ENCODE data around the gene VARS1.
"Not testable (repeated sequence)": the region's sequence is repeated elsewhere in the genome, so short reads cannot be mapped to it uniquely, and the experiment has no call there.

VARS1 gene

GRCh38 chr6:31831350-31832215 is 36.0 kb upstream of the VARS1 start:
- Histone ChIP-seq H3K36me3 (ENCODE audit: control insufficient read depth in 1 of 2, insufficient read depth in 2 of 2, low read length in 2 of 2) (no peaks in the 10 kb centered on the region), H3K27me3 (ENCODE audit: low read depth, low read length) (no peaks in the 10 kb centered on the region), H3K9me3 (ENCODE audit: control insufficient read depth in 1 of 2, low read length in 2 of 2) (no peaks in the 10 kb centered on the region), H3K4me3 (ENCODE audit: low read depth in 1 of 2, low read length in 2 of 2) (peak overlapping the region; percentile 83 to 85), H3K4me1 (ENCODE audit: control insufficient read depth in 1 of 2, insufficient read depth in 2 of 2, low read length in 2 of 2) (peaks cover 4 to 24% of the 10 kb centered on the region in 2 donors), H3K27ac (ENCODE audit: low read length) (peak overlapping the region; percentile 21)

- H3K9me3 ChIP-seq (ENCODE audit: control insufficient read depth in 1 of 2, low read length in 2 of 2) = no peaks in the 10 kb centered on the region
- peak overlapping the region; percentile 83 to 85 for H3K4me3 ChIP-seq (ENCODE audit: low read depth in 1 of 2, low read length in 2 of 2)
- peak overlapping the region; percentile 88 for H3K27ac ChIP-seq (ENCODE audit: low read length)
- H3K36me3 ChIP-seq (ENCODE audit: control insufficient read depth in 1 of 2, insufficient read depth in 2 of 2, low read length in 2 of 2) = no peaks in the 10 kb centered on the region
- H3K4me1 ChIP-seq (ENCODE audit: control insufficient read depth in 1 of 2, insufficient read depth in 2 of 2, low read length in 2 of 2) = peaks cover 0 to 18% of the 10 kb centered on the region in 2 donors
- no peaks in the 10 kb centered on the region for H3K27me3 ChIP-seq (ENCODE audit: low read depth, low read length)
Observed at GRCh38 chr6:31830886-31831335, 35.4 kb upstream of the VARS1 start.

GRCh38 chr6:31829633-31830283 is 34.2 kb upstream of the VARS1 start:
- Histone ChIP-seq H3K4me1 (ENCODE audit: control insufficient read depth in 1 of 2, insufficient read depth in 2 of 2, low read length in 2 of 2) (peaks cover 0 to 16% of the 10 kb centered on the region in 2 donors), H3K36me3 (ENCODE audit: control insufficient read depth in 1 of 2, insufficient read depth in 2 of 2, low read length in 2 of 2) (no peaks in the 10 kb centered on the region), H3K27ac (ENCODE audit: low read length) (peak overlapping the region; percentile 88), H3K9me3 (ENCODE audit: control insufficient read depth in 1 of 2, low read length in 2 of 2) (no peaks in the 10 kb centered on the region), H3K4me3 (ENCODE audit: low read depth in 1 of 2, low read length in 2 of 2) (peak overlapping the region; percentile 83 to 85), H3K27me3 (ENCODE audit: low read depth, low read length) (no peaks in the 10 kb centered on the region)

- H3K36me3 ChIP-seq (ENCODE audit: control insufficient read depth in 1 of 2, insufficient read depth in 2 of 2, low read length in 2 of 2) = peaks cover 0 to 2% of the 10 kb centered on the region in 2 donors
- peak within 1 kb of the TSS; percentile 94 for H3K27ac ChIP-seq (ENCODE audit: low read length)
- peaks cover 4 to 21% of the 10 kb centered on the region in 2 donors for H3K4me1 ChIP-seq (ENCODE audit: control insufficient read depth in 1 of 2, insufficient read depth in 2 of 2, low read length in 2 of 2)
- no peaks in the 10 kb centered on the region for H3K27me3 ChIP-seq (ENCODE audit: low read depth, low read length)
- peak within 1 kb of the TSS; percentile 43 to 74 for H3K4me3 ChIP-seq (ENCODE audit: low read depth in 1 of 2, low read length in 2 of 2)
- no peaks in the 10 kb centered on the region for H3K9me3 ChIP-seq (ENCODE audit: control insufficient read depth in 1 of 2, low read length in 2 of 2)
Observed at GRCh38 chr6:31827286-31828079, 31.9 kb upstream of the VARS1 start, which contains the start of gene HSPA1B. Gene HSPA1B (plus strand): TSS chr6:31827738. CDS start chr6:31827951, 213 bp downstream.

GRCh38 chr6:31826793-31827285 is 31.3 kb upstream of the VARS1 start:
- Histone ChIP-seq H3K9me3 (ENCODE audit: control insufficient read depth in 1 of 2, low read length in 2 of 2) (no peaks in the 10 kb centered on the region), H3K4me1 (ENCODE audit: control insufficient read depth in 1 of 2, insufficient read depth in 2 of 2, low read length in 2 of 2) (peaks cover 4 to 18% of the 10 kb centered on the region in 2 donors), H3K27me3 (ENCODE audit: low read depth, low read length) (no peaks in the 10 kb centered on the region), H3K4me3 (ENCODE audit: low read depth in 1 of 2, low read length in 2 of 2) (peak overlapping the region; percentile 43 to 74), H3K27ac (ENCODE audit: low read length) (peak overlapping the region; percentile 94), H3K36me3 (ENCODE audit: control insufficient read depth in 1 of 2, insufficient read depth in 2 of 2, low read length in 2 of 2) (peaks cover 0 to 6% of the 10 kb centered on the region in 2 donors)

GRCh38 chr6:31825553-31825952 is 30.0 kb upstream of the VARS1 start:
- Histone ChIP-seq H3K4me3 (ENCODE audit: low read depth in 1 of 2, low read length in 2 of 2) (no peak overlapping the region), H3K9me3 (ENCODE audit: control insufficient read depth in 1 of 2, low read length in 2 of 2) (no peaks in the 10 kb centered on the region), H3K27ac (ENCODE audit: low read length) (peak overlapping the region; percentile 58), H3K27me3 (ENCODE audit: low read depth, low read length) (no peaks in the 10 kb centered on the region), H3K4me1 (ENCODE audit: control insufficient read depth in 1 of 2, insufficient read depth in 2 of 2, low read length in 2 of 2) (peaks cover 4 to 11% of the 10 kb centered on the region in 2 donors), H3K36me3 (ENCODE audit: control insufficient read depth in 1 of 2, insufficient read depth in 2 of 2, low read length in 2 of 2) (peaks cover 0 to 6% of the 10 kb centered on the region in 2 donors)

GRCh38 chr6:31823592-31824196 is 28.1 kb upstream of the VARS1 start:
- not testable (repeated sequence) for H3K36me3 ChIP-seq (ENCODE audit: control insufficient read depth in 1 of 2, insufficient read depth in 2 of 2, low read length in 2 of 2); H3K4me3 ChIP-seq (ENCODE audit: low read depth in 1 of 2, low read length in 2 of 2); H3K9me3 ChIP-seq (ENCODE audit: control insufficient read depth in 1 of 2, low read length in 2 of 2); H3K27me3 ChIP-seq (ENCODE audit: low read depth, low read length)
- Histone ChIP-seq H3K4me1 (ENCODE audit: control insufficient read depth in 1 of 2, insufficient read depth in 2 of 2, low read length in 2 of 2) (peaks cover 8 to 22% of the 10 kb centered on the region in 2 donors), H3K27ac (ENCODE audit: low read length) (peak overlapping the region; percentile 99)

- Histone ChIP-seq H3K27ac (ENCODE audit: low read length) (peak overlapping the region; percentile 99), H3K36me3 (ENCODE audit: control insufficient read depth in 1 of 2, insufficient read depth in 2 of 2, low read length in 2 of 2) (peaks cover 0 to 6% of the 10 kb centered on the region in 2 donors), H3K27me3 (ENCODE audit: low read depth, low read length) (no peaks in the 10 kb centered on the region), H3K4me3 (ENCODE audit: low read depth in 1 of 2, low read length in 2 of 2) (peak overlapping the region; percentile 62 to 73), H3K4me1 (ENCODE audit: control insufficient read depth in 1 of 2, insufficient read depth in 2 of 2, low read length in 2 of 2) (peaks cover 8 to 27% of the 10 kb centered on the region in 2 donors), H3K9me3 (ENCODE audit: control insufficient read depth in 1 of 2, low read length in 2 of 2) (no peaks in the 10 kb centered on the region)
Observed at GRCh38 chr6:31822036-31822821, 26.7 kb upstream of the VARS1 start.

GRCh38 chr6:31821301-31822035 is 25.9 kb upstream of the VARS1 start:
- H3K4me3 ChIP-seq (ENCODE audit: low read depth in 1 of 2, low read length in 2 of 2) = peak overlapping the region; percentile 62 to 73
- H3K27ac ChIP-seq (ENCODE audit: low read length) = peak overlapping the region; percentile 99
- no peaks in the 10 kb centered on the region for H3K27me3 ChIP-seq (ENCODE audit: low read depth, low read length)
- peaks cover 0 to 6% of the 10 kb centered on the region in 2 donors for H3K36me3 ChIP-seq (ENCODE audit: control insufficient read depth in 1 of 2, insufficient read depth in 2 of 2, low read length in 2 of 2)
- peaks cover 8 to 27% of the 10 kb centered on the region in 2 donors for H3K4me1 ChIP-seq (ENCODE audit: control insufficient read depth in 1 of 2, insufficient read depth in 2 of 2, low read length in 2 of 2)
- no peaks in the 10 kb centered on the region for H3K9me3 ChIP-seq (ENCODE audit: control insufficient read depth in 1 of 2, low read length in 2 of 2)

Measured in muscle layer of duodenum (tissue), 2 donors.